B cell (primary cell): ENCODE measurements around the gene GRK5. TPM values are rescaled to one million over a fixed set of nuclear protein-coding genes. Genes with fewer than 3 reads are reported as not detected.

Experiments
- ATAC-seq: fragments of 200-7000 bp; cut with Tn5 transposase; one replicate; pipeline ENCODE4 v1.10.0; 2021; ENCODE audit warnings: low read depth, mild to moderate bottlenecking, moderate number of reproducible peaks, moderate library complexity
- CTCF ChIA-PET: fragments of 350-600 bp; sonication (Branson Sonifier 250); formaldehyde crosslinking; loops from one replicate; lab custom pipeline; 2021; ENCODE audit warnings: antibody characterized with exemption, inconsistent platforms; lab: Charles Lee
- POLR2A ChIA-PET: fragments of 350-600 bp; sonication (Branson Sonifier 250); formaldehyde crosslinking; loops from one replicate; lab custom pipeline; 2021; ENCODE audit warnings: antibody characterized with exemption; lab: Charles Lee
- DNase-seq: peaks from one replicate; pipeline ENCODE4 v3.0.0; 2013
- H2AFZ ChIP-seq: 2 replicates; pipeline ENCODE4 v1.6.1; 2012; ENCODE audit warnings: mild to moderate bottlenecking, low read depth, low read length; ENCODE audit not compliant: insufficient read depth, poor library complexity, severe bottlenecking
- H3K27ac ChIP-seq, 2 donors: 1 replicate in 1 of 2; 2 replicates in 1 of 2; pipeline ENCODE4 v1.5.1; 2012 to 2013; ENCODE audit warnings: low read length in 2 of 2, mild to moderate bottlenecking in 2 of 2, moderate library complexity in 1 of 2
- H3K27me3 ChIP-seq, 4 experiments: fragments of 200-600 bp in 1 of 4; sonication (generic) in 1 of 4; replicated peaks in 1 of 4; 1 replicate in 2 of 4; 2 replicates in 2 of 4; pipeline versions ENCODE4 v1.6.1 to v1.7.0; 2013 to 2016; ENCODE audit warnings: low read length in 3 of 4, mild to moderate bottlenecking in 2 of 4, mixed read lengths in 1 of 4, moderate library complexity in 1 of 4; ENCODE audit not compliant: insufficient read depth in 4 of 4, control insufficient read depth in 3 of 4; ENCODE audit errors: control extremely low read depth in 1 of 4
- H3K36me3 ChIP-seq, 2 experiments: replicated peaks in 1 of 2; 1 replicate in 1 of 2; 2 replicates in 1 of 2; pipeline versions ENCODE4 v1.6.1 to v1.7.1; 2013; ENCODE audit warnings: low read length in 1 of 2; ENCODE audit not compliant: insufficient read depth in 2 of 2, control insufficient read depth in 1 of 2; ENCODE audit errors: control extremely low read depth in 1 of 2, extremely low read depth in 1 of 2
- H3K4me1 ChIP-seq, 2 donors: fragments of 200-600 bp in 1 of 2; sonication (generic) in 1 of 2; 1 replicate in 1 of 2; 2 replicates in 1 of 2; pipeline versions ENCODE4 v1.5.1 to v1.6.1; 2013 to 2017; ENCODE audit warnings: low read length in 2 of 2; ENCODE audit not compliant: control insufficient read depth in 2 of 2, insufficient read depth in 2 of 2
- H3K4me2 ChIP-seq: replicated peaks from 2 replicates; pipeline ENCODE3; 2012; ENCODE audit warnings: mild to moderate bottlenecking, low read depth, low read length; ENCODE audit not compliant: poor library complexity, severe bottlenecking
- H3K4me3 ChIP-seq, 5 experiments: fragments of 200-600 bp in 1 of 5; sonication (generic) in 1 of 5; 1 replicate in 3 of 5; 2 replicates in 2 of 5; pipeline versions ENCODE4 v1.5.1 to v1.7.0; 2011 to 2016; ENCODE audit warnings: low read length in 4 of 5, mild to moderate bottlenecking in 4 of 5, low read depth in 2 of 5, control low read depth in 1 of 5, moderate library complexity in 1 of 5; ENCODE audit not compliant: insufficient read depth in 1 of 5; ENCODE audit errors: control extremely low read depth in 1 of 5, extremely low read depth in 1 of 5
- H3K79me2 ChIP-seq: fragments of 200-600 bp; sonication (generic); one replicate; pipeline ENCODE4 v1.6.0; 2016; ENCODE audit warnings: low read length; ENCODE audit not compliant: control insufficient read depth, insufficient read depth
- H3K9ac ChIP-seq: fragments of 200-600 bp; sonication (generic); 2 replicates; pipeline ENCODE4 v1.6.1; 2017; ENCODE audit warnings: mild to moderate bottlenecking, low read length, moderate library complexity
- H3K9me3 ChIP-seq, 3 donors: one replicate each; pipeline versions ENCODE4 v1.6.1 to v1.7.1; 2013; ENCODE audit warnings: low read length in 2 of 3; ENCODE audit not compliant: control insufficient read depth in 2 of 3, insufficient read depth in 1 of 3; ENCODE audit errors: control extremely low read depth in 1 of 3
- H4K20me1 ChIP-seq: 2 replicates; pipeline ENCODE4 v1.6.0; 2012; ENCODE audit warnings: mild to moderate bottlenecking, low read length; ENCODE audit not compliant: insufficient read depth, control insufficient read depth, poor library complexity, severe bottlenecking
- H3K27ac Mint-ChIP-seq: one replicate; pipeline ENCODE4 v1.8.0; 2021; ENCODE audit warnings: mixed read lengths
- H3K27me3 Mint-ChIP-seq: one replicate; pipeline ENCODE4 v1.8.0; 2021; ENCODE audit warnings: mixed read lengths
- H3K4me1 Mint-ChIP-seq: one replicate; pipeline ENCODE4 v1.8.0; 2021; ENCODE audit warnings: mixed read lengths
- H3K4me3 Mint-ChIP-seq: one replicate; pipeline ENCODE4 v1.8.0; 2021; ENCODE audit warnings: mixed read lengths
- H3K9me3 Mint-ChIP-seq: one replicate; pipeline ENCODE4 v1.8.0; 2022; ENCODE audit warnings: mixed read lengths; ENCODE audit not compliant: insufficient read depth
- CTCF ChIP-seq: fragments of 200-600 bp; IDR thresholded peaks from one replicate; pipeline ENCODE4 v1.8.0; 2022; ENCODE audit warnings: antibody characterized with exemption, mild to moderate bottlenecking
- EZH2 ChIP-seq: IDR thresholded peaks from 2 replicates; pipeline ENCODE4 v1.6.1; 2012; ENCODE audit warnings: borderline replicate concordance, low read depth, mild to moderate bottlenecking, moderate library complexity, low read length; ENCODE audit not compliant: insufficient read depth, poor library complexity, severe bottlenecking
- WGBS: methylation state at CpG from one replicate; pipeline ENCODE4 v1.1.5; 2013; ENCODE audit warnings: missing lambda C conversion rate; ENCODE audit not compliant: insufficient coverage; 5-methylcytosine and 5-hydroxymethylcytosine counted together
- intact Hi-C: fragments of 100-400 bp; cut with micrococcal nuclease; formaldehyde crosslinking; loops from one replicate; pipeline ENCODE4 v1.10.0; 2022
- polyA plus RNA-seq: library from polyadenylated mRNA; depleted of rRNA; stranded (reverse); fragments of >200 nt; gene quantifications from 2 replicates; pipeline ENCODE4 v1.2.3, GENCODE V29; 2012
- total RNA-seq, 2 donors: library from RNA; stranded (reverse); fragments of 120-200 nt in 1 of 2; gene quantifications; 1 replicate in 1 of 2; 2 replicates in 1 of 2; pipeline versions ENCODE4 v1.2.3 to v1.2.4, GENCODE V29; 2013 to 2022

Gene GRK5
- total and polyA plus RNA-seq, 2 donors (not counting 1 experiment from before 2014, with no cell fraction given), result 21.9 to 54.8 TPM

GRCh38 chr10:119348516-119349240, 141.3 kb downstream of the GRK5 start:
- ChIA-PET CTCF (interaction anchor here (1.4 kb wide), 1 partner anchor 16 kb away, joined by 4 read pairs; no protein-coding TSS in a partner anchor), POLR2A (no interaction called here)
- Histone ChIP-seq H3K36me3 (peaks cover 0 to 22% of the 10 kb centered on the region in 2 experiments), H2AFZ (no peak overlapping the region), H3K79me2 (peaks cover 61% of the 10 kb centered on the region), H3K27ac (no peak overlapping the region), H3K9ac (no peak overlapping the region), H4K20me1 (peaks cover 21% of the 10 kb centered on the region), H3K4me3 (no peak overlapping the region), H3K4me1 (peaks cover 0 to 3% of the 10 kb centered on the region in 2 donors), H3K27me3 (no peaks in the 10 kb centered on the region), H3K4me2 (no peak overlapping the region), H3K9me3 (peaks cover 3 to 17% (median 9%) of the 10 kb centered on the region in 3 donors)
- intact Hi-C loops, result no loop called here
- H3K4me3 Mint-ChIP-seq, result no peak overlapping the region
- TF ChIP-seq CTCF, result no peak
- no peak for TF ChIP-seq EZH2
- no peaks in the 10 kb centered on the region for H3K27me3 Mint-ChIP-seq
- DNase-seq (no peak), ATAC-seq (no peak)
- no peaks in the 10 kb centered on the region for H3K9me3 Mint-ChIP-seq
- peaks cover 28% of the 10 kb centered on the region for H3K4me1 Mint-ChIP-seq
- 83% methylated on average over 8 of the region's 15 CpGs for WGBS
- no peak overlapping the region for H3K27ac Mint-ChIP-seq

GRCh38 chr10:119349341-119349740, 142.0 kb downstream of the GRK5 start:
- intact Hi-C loops, result no loop called here
- peaks cover 3 to 17% (median 9%) of the 10 kb centered on the region in 3 donors for H3K9me3 ChIP-seq
- DNase-seq (no peak), ATAC-seq (no peak)
- ChIA-PET POLR2A (no interaction called here), CTCF (interaction anchor here (1.4 kb wide), 1 partner anchor 15 kb away, joined by 4 read pairs; no protein-coding TSS in a partner anchor)
- TF ChIP-seq CTCF, result no peak
- no peak for TF ChIP-seq EZH2
- H3K4me2 ChIP-seq, result no peak overlapping the region
- H3K27ac Mint-ChIP-seq, result no peak overlapping the region
- H3K36me3 ChIP-seq, result peaks cover 0 to 22% of the 10 kb centered on the region in 2 experiments
- no peaks in the 10 kb centered on the region for H3K27me3 ChIP-seq
- H3K4me1 ChIP-seq, result peaks cover 0 to 3% of the 10 kb centered on the region in 2 donors
- no peaks in the 10 kb centered on the region for H3K9me3 Mint-ChIP-seq
- H2AFZ ChIP-seq, result no peak overlapping the region
- no peak overlapping the region for H3K4me3 Mint-ChIP-seq
- WGBS, result 96% methylated on average over 5 of the region's 5 CpGs
- peaks cover 57% of the 10 kb centered on the region for H3K79me2 ChIP-seq
- no peak overlapping the region for H3K4me3 ChIP-seq
- no peak overlapping the region for H3K27ac ChIP-seq
- H3K4me1 Mint-ChIP-seq, result peaks cover 24% of the 10 kb centered on the region
- H3K9ac ChIP-seq, result no peak overlapping the region
- H3K27me3 Mint-ChIP-seq, result no peaks in the 10 kb centered on the region
- H4K20me1 ChIP-seq, result peaks cover 21% of the 10 kb centered on the region
